Upper lobe of left lung (tissue), 6 donors: ENCODE results near the gene MRPL24. TPM values are rescaled to one million over a fixed set of nuclear protein-coding genes. Genes with fewer than 3 reads are reported as not detected.

ENCODE experiments used
- ATAC-seq, 2 donors: fragments of 200-7000 bp; cut with Tn5 transposase; one replicate each; pipeline ENCODE4 v1.9.1; 2022; ENCODE audit warnings: mild to moderate bottlenecking in 2 of 2, moderate library complexity in 2 of 2; ENCODE audit not compliant: low FRiP score in 2 of 2
- DNase-seq, 2 donors: peaks; one replicate each; pipeline ENCODE4 v3.0.0-alpha.2; 2019 to 2020
- H3K27ac ChIP-seq, 4 donors: fragments of 200-600 bp; sonication (generic); one replicate each; pipeline ENCODE4 v1.5.1; 2016 to 2019
- H3K27me3 ChIP-seq, 4 donors: fragments of 200-600 bp; sonication (generic); one replicate each; pipeline ENCODE4 v1.5.1; 2017 to 2019
- H3K36me3 ChIP-seq, 4 donors: fragments of 200-600 bp; sonication (generic); one replicate each; pipeline ENCODE4 v1.5.1; 2016 to 2019
- H3K4me1 ChIP-seq, 4 donors: fragments of 200-600 bp; sonication (generic); one replicate each; pipeline ENCODE4 v1.5.1; 2018 to 2019
- H3K4me3 ChIP-seq, 4 donors: fragments of 200-600 bp; sonication (generic); one replicate each; pipeline ENCODE4 v1.5.1; 2017 to 2019; ENCODE audit warnings: mild to moderate bottlenecking in 2 of 4, moderate library complexity in 1 of 4
- H3K9me3 ChIP-seq, 4 donors: fragments of 200-600 bp; sonication (generic); one replicate each; pipeline ENCODE4 v1.5.1; 2018 to 2019
- CTCF ChIP-seq, 6 experiments: fragments of 450-650 bp in 4 of 6; fragments of 200-600 bp in 2 of 6; sonication (generic) in 2 of 6; IDR thresholded peaks; one replicate each; pipeline ENCODE4 v1.5.1; 2016 to 2019; ENCODE audit warnings: antibody characterized with exemption in 6 of 6
- EP300 ChIP-seq, 4 donors: sonication (generic); formaldehyde crosslinking; IDR thresholded peaks; one replicate each; pipeline ENCODE4 v1.5.1; 2017; ENCODE audit warnings: antibody characterized with exemption in 4 of 4, control low read depth in 2 of 4
- POLR2A ChIP-seq, 4 donors: fragments of 450-650 bp; IDR thresholded peaks; one replicate each; pipeline ENCODE4 v1.5.1; 2016 to 2017; ENCODE audit warnings: antibody characterized with exemption in 4 of 4, mild to moderate bottlenecking in 2 of 4
- POLR2AphosphoS5 ChIP-seq, 2 donors: sonication (generic); formaldehyde crosslinking; IDR thresholded peaks; one replicate each; pipeline ENCODE4 v1.5.1; 2017; ENCODE audit warnings: antibody characterized with exemption in 2 of 2
- WGBS, 2 donors: methylation state at CpG; one replicate each; pipeline ENCODE4 v1.1.5; 2017 to 2018; 5-methylcytosine and 5-hydroxymethylcytosine counted together
- total RNA-seq, 6 donors: library from RNA; depleted of rRNA in 4 of 6; stranded (reverse); fragments of >200 nt in 4 of 6; gene quantifications; one replicate each; pipeline versions ENCODE4 v1.1.0 to v1.2.1, GENCODE V29; 2016 to 2021
- donor health status: DM: no; HTN: no; CAD: no; lungs with moderate emphysema.
- donor health status: DM: no; HTN: yes; CAD: no; lungs with severe emphysema.

The MRPL24 gene
- 10 to 100 TPM; 19.6 to 52.5 (median 40.8) TPM for total RNA-seq

- no peaks in the 10 kb centered on the region for H3K9me3 ChIP-seq
- TF ChIP-seq CTCF (IDR thresholded peaks at IDR 0.05) (peak in 2 of 6 experiments; percentile 12 to 13), POLR2A (IDR thresholded peaks at IDR 0.05) (peak in 2 of 4 donors; percentile 50 to 56), EP300 (IDR thresholded peaks at IDR 0.05) (peak in 1 of 4 donors; percentile 75), POLR2AphosphoS5 (IDR thresholded peaks at IDR 0.05) (peak; percentile 93 to 97)
- peak within 1 kb of the TSS; percentile 77 to 89 (median 84) for H3K27ac ChIP-seq
- H3K4me1 ChIP-seq = peaks cover 24 to 38% (median 27%) of the 10 kb centered on the region in 4 donors
- H3K27me3 ChIP-seq = no peaks in the 10 kb centered on the region
- WGBS, 2 donors = 0% methylated on average over 21 to 33 of the region's 38 CpGs
- H3K4me3 ChIP-seq = peak within 1 kb of the TSS; percentile 65 to 83 (median 74)
- peaks cover 10 to 57% (median 40%) of the 10 kb centered on the region in 4 donors for H3K36me3 ChIP-seq
- ATAC-seq (peak; percentile 96 to 97), DNase-seq (peak; percentile 95 to 99)
Observed at GRCh38 chr1:156740741-156741480, at the start of gene MRPL24. Gene MRPL24 (minus strand): TSS chr1:156741088. CDS start chr1:156738704, 2,384 bp downstream.

- no peak for DNase-seq
- Histone ChIP-seq H3K4me3 (no peak overlapping the region), H3K36me3 (peaks cover 30 to 89% (median 61%) of the 10 kb centered on the region in 4 donors), H3K9me3 (no peaks in the 10 kb centered on the region), H3K4me1 (no peaks in the 10 kb centered on the region), H3K27me3 (no peaks in the 10 kb centered on the region), H3K27ac (no peak overlapping the region)
- no peak for TF ChIP-seq CTCF (IDR thresholded peaks at IDR 0.05)
- TF ChIP-seq EP300 (IDR thresholded peaks at IDR 0.05) = no peak
- TF ChIP-seq POLR2AphosphoS5 (IDR thresholded peaks at IDR 0.05) = no peak
- TF ChIP-seq POLR2A (IDR thresholded peaks at IDR 0.05) = no peak
- WGBS, 2 donors = 95 to 98% methylated on average over 4 of the region's 4 CpGs
- no peak for ATAC-seq
Observed at GRCh38 chr1:156789621-156790318, 48.9 kb upstream of the MRPL24 start.

- no peak overlapping the region for H3K27ac ChIP-seq
- ATAC-seq (no peak), DNase-seq (no peak)
- no peaks in the 10 kb centered on the region for H3K27me3 ChIP-seq
- no peaks in the 10 kb centered on the region for H3K4me1 ChIP-seq
- WGBS, 2 donors = 91 to 98% methylated on average over 2 of the region's 2 CpGs
- H3K9me3 ChIP-seq = no peaks in the 10 kb centered on the region
- H3K36me3 ChIP-seq = peaks cover 30 to 87% (median 56%) of the 10 kb centered on the region in 4 donors
- H3K4me3 ChIP-seq = no peak overlapping the region
- TF ChIP-seq POLR2AphosphoS5 (IDR thresholded peaks at IDR 0.05) = no peak
- TF ChIP-seq CTCF (IDR thresholded peaks at IDR 0.05) = no peak
- no peak for TF ChIP-seq EP300 (IDR thresholded peaks at IDR 0.05)
- no peak for TF ChIP-seq POLR2A (IDR thresholded peaks at IDR 0.05)
Observed at GRCh38 chr1:156788136-156788535, 47.2 kb upstream of the MRPL24 start.

GRCh38 chr1:156786640-156787039 lies 45.8 kb upstream of the MRPL24 start:
- H3K4me1 ChIP-seq = peaks cover 5 to 7% (median 6%) of the 10 kb centered on the region in 4 donors
- TF ChIP-seq CTCF (IDR thresholded peaks at IDR 0.05) (no peak), POLR2AphosphoS5 (IDR thresholded peaks at IDR 0.05) (no peak), EP300 (IDR thresholded peaks at IDR 0.05) (no peak), POLR2A (IDR thresholded peaks at IDR 0.05) (no peak)
- H3K4me3 ChIP-seq = no peak overlapping the region
- no peak overlapping the region for H3K27ac ChIP-seq
- no peaks in the 10 kb centered on the region for H3K9me3 ChIP-seq
- 74 to 79% methylated on average over 10 of the region's 10 CpGs for WGBS, 2 donors
- no peak for DNase-seq
- no peak for ATAC-seq
- peaks cover 20 to 86% (median 49%) of the 10 kb centered on the region in 4 donors for H3K36me3 ChIP-seq
- H3K27me3 ChIP-seq = no peaks in the 10 kb centered on the region
